Measurements from ENCODE around the gene SLC25A11.

SLC25A11 gene

GRCh38 chr17:4965311-4965986 is 25.6 kb upstream of the SLC25A11 start:
- no peak for DNase-seq (ENCODE audit: low spot score)

DNA sequence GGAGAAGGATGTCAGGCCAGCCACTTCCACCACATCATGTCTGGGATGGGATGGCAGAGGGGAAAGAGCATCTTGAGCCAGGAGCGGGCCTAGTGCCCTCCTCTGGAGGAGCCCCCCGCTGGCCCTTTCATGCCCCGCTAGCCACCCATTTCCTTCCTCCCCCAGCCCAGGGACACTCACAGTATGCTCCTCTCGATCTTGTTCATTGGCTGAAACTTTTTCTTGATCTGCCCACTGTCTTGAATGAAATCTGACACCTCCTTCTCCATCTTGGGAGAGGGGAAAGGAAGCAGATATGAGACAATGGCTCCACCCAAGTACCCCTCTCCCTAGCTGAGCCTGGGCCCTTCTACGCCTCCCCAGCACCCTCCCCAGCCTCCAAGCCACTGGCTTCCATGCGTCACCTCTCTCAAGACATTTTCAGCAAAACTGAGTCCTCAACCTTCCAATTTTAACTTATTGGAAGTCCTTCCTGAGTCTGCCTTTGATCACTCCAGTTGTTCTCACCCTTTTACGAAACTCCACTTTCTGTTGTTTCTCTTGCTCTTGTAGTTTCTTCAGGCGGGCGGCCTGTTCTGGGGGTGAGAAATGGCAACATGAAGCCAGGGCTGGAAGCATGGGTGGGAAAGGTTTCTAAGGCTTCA is 20.6 kb upstream of the SLC25A11 start:
- no peak for DNase-seq (ENCODE audit: low spot score)

DNA sequence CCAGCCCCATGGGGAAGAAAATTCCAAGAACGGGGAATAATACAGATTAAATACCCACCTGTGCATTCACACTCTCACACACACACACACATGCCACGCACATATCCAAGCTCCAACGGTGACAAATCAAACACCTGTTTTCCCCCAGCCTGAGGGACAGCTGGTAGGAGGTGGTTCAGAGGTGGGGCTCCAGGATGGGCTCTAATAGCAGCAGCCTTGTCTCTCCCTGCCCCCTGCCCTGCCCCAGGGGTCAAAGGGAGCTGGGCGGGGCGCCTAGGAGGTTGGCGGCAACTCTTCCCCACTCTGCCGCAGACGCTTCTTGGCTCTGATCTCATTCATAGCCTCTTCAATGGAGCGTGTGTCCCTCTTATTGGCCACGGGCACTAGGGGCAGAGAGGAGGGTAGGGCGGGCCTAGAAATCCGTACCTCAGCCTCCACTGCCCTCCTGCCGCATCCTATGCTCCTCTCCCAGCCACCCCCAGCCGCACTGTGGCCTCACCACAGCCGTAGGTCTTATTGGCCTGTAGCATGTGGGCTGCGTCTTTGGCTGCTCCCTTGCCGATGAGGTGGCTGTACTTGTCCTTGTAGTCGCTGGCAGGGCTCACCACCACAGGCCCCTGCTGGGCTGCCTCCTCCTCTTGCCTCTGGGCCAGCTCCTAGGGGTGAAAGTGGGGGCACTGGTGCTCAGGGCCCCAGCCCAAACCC is 19.6 kb upstream of the SLC25A11 start:
- DNase-seq (ENCODE audit: low spot score) = no peak

DNA sequence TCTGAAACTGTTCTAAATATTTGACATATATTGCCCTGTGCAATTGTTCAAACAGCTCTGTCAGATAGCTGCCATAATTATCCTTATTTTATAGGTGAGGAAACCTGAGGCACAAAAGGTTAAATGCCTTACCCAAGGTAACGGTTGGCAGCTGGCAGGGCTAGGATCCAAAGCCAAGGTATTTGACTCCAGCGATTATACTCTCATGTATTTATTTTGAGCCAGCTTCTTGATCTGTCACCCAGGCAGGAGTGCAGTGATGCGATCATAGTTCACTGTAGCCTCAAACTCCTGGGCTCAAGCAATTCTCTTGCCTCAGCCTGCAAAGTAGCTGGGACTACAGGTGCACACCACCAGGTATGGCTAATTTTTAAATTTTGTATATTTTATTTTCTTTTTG is 18.3 kb upstream of the SLC25A11 start:
- no peak for DNase-seq (ENCODE audit: low spot score)

- DNase-seq (ENCODE audit: low spot score) = no peak
Observed at GRCh38 chr17:4956493-4957061, 16.7 kb upstream of the SLC25A11 start.

DNA sequence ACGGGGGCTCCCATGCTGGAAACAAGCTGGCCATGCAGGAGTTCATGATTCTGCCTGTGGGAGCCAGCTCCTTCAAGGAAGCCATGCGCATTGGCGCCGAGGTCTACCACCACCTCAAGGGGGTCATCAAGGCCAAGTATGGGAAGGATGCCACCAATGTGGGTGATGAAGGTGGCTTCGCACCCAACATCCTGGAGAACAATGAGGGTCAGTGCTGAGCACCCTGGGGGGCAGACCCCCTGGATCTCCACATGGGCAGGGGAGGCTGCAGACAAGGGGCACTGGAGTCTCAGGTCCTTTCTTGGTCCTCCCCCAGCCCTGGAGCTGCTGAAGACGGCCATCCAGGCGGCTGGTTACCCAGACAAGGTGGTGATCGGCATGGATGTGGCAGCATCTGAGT is 15.2 kb upstream of the SLC25A11 start:
- no peak for DNase-seq (ENCODE audit: low spot score)

DNA sequence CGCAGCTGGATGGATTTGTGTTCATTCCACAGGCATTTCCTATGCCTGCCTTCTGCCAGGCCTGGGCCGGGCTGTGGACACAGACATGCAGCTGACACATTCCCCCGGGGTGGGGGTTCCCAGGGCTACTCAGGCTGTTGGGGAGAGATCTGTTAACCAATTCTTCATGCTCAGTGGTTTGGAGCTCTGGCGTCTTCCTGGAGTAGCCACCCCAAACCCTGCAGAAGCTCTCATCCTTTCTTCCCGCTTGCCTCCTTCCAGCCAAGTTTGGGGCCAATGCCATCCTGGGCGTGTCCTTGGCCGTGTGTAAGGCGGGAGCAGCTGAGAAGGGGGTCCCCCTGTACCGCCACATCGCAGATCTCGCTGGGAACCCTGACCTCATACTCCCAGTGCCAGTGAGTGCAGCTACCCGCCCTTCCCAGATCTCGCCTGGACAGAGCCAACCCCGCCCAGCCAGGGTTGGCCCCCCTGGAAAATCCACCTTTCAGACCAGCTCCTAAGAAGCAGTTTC is 13.7 kb upstream of the SLC25A11 start:
- DNase-seq (ENCODE audit: low spot score) = peak; percentile 89

GRCh38 chr17:4951486-4951885 is 11.6 kb upstream of the SLC25A11 start:
- DNase-seq (ENCODE audit: low spot score) = no peak

DNA sequence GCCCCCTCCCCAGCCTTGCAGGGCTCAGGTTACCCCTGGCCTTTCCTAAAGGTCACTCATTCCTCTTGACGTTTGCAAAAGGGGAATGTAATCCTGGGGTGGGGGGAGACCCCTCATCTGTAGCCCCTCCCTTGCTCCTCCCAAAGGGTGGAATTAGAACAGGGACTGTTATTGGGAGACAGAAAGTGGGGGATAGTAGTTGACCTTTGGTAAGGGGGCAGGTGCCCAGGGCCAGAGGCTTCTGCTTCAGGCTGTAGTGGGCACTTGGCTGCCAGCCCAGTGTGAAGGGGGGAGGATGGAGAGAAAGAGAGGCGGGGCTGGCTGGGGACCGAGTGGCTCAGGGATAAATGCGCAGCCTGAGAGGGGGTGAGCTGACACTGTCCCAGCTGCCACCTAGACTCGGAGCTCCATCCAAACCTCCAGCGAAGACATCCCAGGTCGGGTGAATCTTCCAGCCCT is 10.9 kb upstream of the SLC25A11 start, which contains the start of gene ENO3:
ENO3 (plus strand) TSS at position 374 of the 459 bp plus-strand sequence. CDS start 711 bp downstream, outside the sequence.
- DNase-seq (ENCODE audit: low spot score) = no peak

DNA sequence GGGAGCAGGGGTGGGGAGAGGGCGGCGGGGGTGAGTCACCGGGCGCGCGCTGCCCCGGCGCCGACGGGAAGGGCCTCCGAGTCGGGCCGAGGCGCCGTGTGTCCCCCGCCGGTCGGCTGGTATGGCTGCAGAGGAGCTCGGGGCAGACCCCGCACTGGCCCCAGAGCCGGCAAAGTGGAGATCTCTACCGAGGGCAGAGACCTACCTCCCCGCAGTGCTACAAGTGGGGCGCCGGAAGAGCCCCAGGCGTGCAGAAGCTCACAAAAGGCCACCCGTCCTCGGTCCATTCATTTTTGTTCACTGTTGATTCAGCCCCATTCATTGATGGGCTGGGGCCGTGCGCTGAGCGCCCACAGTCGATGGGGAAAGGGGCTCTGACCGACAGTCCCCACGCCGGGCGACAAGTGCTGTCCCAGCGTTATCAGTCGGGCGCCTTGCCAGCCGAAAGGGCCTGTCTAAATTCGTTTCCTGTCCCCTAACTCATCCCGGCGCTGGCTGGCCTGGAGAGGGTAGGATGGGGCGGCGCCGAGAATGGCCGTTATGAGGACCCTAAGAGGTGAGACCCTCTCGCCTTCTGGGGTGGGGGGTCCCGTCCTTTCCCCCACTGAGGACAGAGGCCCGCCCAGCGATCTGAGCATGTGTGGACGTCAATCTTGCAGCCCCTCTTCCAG is 10.4 kb upstream of the SLC25A11 start:
- DNase-seq (ENCODE audit: low spot score) = no peak

DNA sequence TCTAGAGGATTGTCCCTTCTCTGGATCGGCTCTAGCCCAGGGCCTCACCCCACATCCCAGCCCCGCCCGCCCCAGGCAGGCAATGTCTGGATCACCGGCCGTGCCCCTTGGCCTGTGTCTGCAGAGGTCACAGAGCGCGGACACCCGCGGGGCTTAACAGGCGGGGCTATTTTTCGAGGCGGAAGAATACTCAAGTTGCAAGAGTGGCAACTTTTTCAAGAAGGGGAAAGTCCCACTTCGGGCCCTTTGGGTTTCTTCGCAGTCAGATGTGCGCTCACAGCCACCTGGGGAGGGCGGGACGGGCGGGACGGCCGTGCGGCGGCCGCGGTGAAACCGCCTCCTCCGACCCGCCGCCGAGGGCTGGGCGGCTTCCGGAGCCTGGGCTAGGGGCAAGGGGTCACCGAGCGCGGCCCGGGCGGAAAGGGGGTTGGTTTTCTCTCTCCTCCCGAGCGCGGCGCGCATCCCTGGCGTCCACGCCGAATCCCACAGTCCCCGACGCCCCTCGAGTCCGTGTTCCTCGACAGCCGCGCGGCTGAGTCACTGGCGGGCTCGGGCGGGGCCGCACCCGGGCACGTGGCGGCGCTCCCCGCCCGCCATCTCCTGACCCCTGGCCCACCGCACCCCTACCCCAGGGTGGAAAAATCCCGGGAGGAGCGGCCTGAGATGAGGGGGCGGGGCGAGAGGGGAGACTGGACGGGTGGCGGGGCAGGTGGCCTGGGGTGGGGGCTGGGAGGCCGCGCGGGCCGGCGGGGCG is 9.7 kb upstream of the SLC25A11 start:
- DNase-seq (ENCODE audit: low spot score) = peak; percentile 76

DNA sequence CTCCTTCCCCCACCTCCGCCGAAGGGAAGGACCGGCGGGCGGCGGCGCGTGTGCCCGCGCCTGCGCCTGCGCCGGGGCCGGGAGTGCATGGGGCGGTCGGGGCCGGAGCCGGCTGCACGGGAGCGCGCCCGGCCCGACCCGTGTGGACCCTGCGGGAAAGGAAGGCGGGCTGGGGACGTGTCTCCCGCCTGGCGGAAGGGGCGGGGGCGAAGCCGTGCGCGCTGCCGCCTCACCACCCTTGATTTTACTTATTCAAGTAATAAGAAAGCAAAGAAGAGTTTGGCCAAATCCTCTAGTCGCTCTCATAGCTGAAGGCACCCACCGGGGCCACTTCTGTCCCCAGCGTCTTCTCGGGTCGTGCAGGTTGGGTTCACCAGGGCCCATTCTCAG is 9.1 kb upstream of the SLC25A11 start:
- peak; percentile 96 for DNase-seq (ENCODE audit: low spot score)

GRCh38 chr17:4948166-4948930 is 8.5 kb upstream of the SLC25A11 start, which contains the start of gene PFN1:
Gene PFN1, minus strand, starts transcription at chr17:4948530. Its CDS starts 136 bp downstream, at chr17:4948394.
- peak; percentile 93 for DNase-seq (ENCODE audit: low spot score)

- DNase-seq (ENCODE audit: low spot score) = peak; percentile 54
Observed at GRCh38 chr17:4947411-4948165, 7.7 kb upstream of the SLC25A11 start.

GRCh38 chr17:4947010-4947410 is 7.2 kb upstream of the SLC25A11 start:
- no peak for DNase-seq (ENCODE audit: low spot score)

DNA sequence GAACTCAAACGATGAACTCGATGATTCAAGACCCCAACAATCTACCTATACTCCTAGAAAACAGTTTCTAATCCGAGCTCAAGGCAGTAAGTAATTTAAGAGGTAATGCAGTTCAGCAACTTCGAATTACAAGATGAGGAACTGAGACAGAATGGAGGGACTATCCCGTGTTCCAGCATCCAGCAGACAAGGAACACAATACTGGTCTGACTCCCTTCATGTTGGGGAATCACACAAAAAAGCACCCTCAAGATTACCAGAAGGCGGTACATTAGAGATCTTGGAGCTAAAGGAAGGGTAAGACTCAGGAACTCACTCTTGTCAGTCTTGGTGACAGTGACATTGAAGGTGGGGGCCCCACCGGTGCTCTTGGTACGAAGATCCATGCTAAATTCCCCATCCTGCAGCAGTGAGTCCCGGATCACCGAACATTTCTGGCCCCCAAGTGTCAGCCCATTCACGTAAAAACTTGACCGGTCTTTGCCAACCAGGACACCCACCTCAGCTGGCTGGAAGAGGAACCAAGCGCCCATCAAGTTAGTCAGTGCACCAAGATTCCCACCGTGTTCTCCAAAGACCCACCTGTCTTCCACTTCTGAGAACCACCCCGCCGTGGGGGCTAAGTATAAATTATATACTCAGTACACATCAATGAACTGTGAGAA is 6.6 kb upstream of the SLC25A11 start:
- DNase-seq (ENCODE audit: low spot score) = no peak

DNA sequence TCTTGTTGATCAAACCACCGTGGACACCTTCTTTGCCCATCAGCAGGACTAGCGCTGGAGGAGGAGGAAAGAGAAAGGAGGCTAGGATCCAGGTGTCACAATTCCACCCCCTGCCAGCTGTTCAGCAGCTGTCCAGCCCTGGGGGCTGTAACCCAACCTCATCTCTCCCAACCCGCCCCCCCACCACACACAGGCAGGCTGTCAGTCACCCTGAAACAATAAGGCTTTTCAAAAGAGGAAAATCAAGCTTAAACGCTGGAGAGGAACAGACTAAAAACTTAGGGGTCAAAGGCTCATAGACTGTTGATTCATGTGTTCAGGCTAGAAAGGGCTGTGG is 6.1 kb upstream of the SLC25A11 start:
- DNase-seq (ENCODE audit: low spot score) = no peak

DNA sequence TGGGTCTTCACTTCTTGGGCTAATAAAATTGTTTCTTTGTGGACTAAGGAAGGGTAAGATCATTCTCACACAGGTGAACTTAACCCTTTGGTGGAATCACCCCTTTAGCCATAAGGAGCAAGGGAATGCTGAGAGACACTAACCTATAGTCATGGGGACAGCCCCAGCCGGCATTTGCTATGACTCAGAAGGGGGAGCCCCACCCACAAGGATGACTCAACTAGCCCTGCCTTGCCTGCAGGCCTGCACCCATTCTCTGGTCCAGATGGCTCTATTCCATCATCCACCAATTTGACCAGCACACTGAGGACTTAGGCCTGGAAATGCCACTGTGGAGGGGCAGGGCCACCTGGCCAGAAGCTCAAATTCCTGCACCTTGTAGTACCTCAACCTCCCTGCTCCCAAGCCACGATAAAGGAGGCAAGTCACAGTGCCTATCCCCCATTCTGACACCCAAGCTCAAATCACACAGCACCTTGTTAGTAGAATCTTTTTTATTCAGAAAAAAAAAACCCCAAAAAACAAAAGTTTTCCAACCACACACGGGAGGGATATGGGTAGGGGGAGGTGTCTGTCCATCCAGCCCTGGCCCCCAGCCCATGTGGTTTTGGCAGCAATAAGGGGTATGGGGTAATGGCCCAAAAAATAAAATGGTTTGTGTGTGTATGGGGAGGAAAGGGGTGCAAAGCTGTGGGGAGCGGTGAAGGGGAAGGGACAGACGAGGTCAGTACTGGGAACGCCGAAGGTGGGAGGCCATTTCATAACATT is 5.5 kb upstream of the SLC25A11 start:
- DNase-seq (ENCODE audit: low spot score) = peak; percentile 91
